HepG2 (cell line): ENCODE results near the gene BBS9. TPM values are rescaled to one million over a fixed set of nuclear protein-coding genes. Genes with fewer than 3 reads are reported as not detected.

Source experiments
- ATAC-seq: fragments of 200-7000 bp; cut with Tn5 transposase; 3 replicates; pipeline ENCODE4 v1.9.1; 2020; ENCODE audit warnings: mild to moderate bottlenecking, moderate library complexity
- BruUV-seq: library from RNA; stranded (reverse); fragments of 400-500 nt; replicated peaks from 2 replicates; lab custom pipeline; 2021; lab: Mats Ljungman, UMichigan
- CTCF ChIA-PET: fragments of 300-600 bp; formaldehyde crosslinking; extraction: SDS; loops from one replicate; lab custom pipeline; 2021; ENCODE audit warnings: low total read pairs, inconsistent platforms, low intra/inter-chr PET ratio; lab: Yijun Ruan, JAX
- POLR2A ChIA-PET: fragments of 350-600 bp; sonication (Branson Sonifier 250); formaldehyde crosslinking; loops from one replicate; lab custom pipeline; 2020; ENCODE audit warnings: antibody characterized with exemption, inconsistent platforms; lab: Yijun Ruan, JAX
- DNase-seq: peaks from one replicate; pipeline ENCODE4 v3.0.0-alpha.2; 2015; ENCODE audit warnings: low spot score
- FAIRE-seq: peaks from 3 replicates; lab custom pipeline; 2011; peaks lifted over from hg19 to GRCh38; lab: Jason Lieb, UNC
- H2AFZ ChIP-seq: one replicate; pipeline ENCODE4 v1.6.1; 2011; ENCODE audit warnings: low read length, inconsistent platforms
- H3K27ac ChIP-seq: fragments of 300-600 bp; 3 replicates; pipeline ENCODE4 v1.8.0; 2011; ENCODE audit warnings: mixed run types, mild to moderate bottlenecking, mixed read lengths, low read length, inconsistent platforms; ENCODE audit not compliant: insufficient read depth; ENCODE audit errors: extremely low read length
- H3K27me3 ChIP-seq, 2 experiments: fragments of 200-600 bp in 1 of 2; 2 replicates in 1 of 2; 3 replicates in 1 of 2; pipeline versions ENCODE4 v1.6.0 to v1.8.0; 2011; ENCODE audit warnings: low read length in 2 of 2, mild to moderate bottlenecking in 2 of 2, moderate library complexity in 2 of 2, inconsistent platforms in 1 of 2; ENCODE audit not compliant: insufficient read depth in 2 of 2, control insufficient read depth in 1 of 2
- H3K36me3 ChIP-seq, 2 experiments: fragments of 200-600 bp in 1 of 2; replicated peaks in 1 of 2; 2 replicates in 1 of 2; 3 replicates in 1 of 2; pipeline versions ENCODE4 v1.5.1 to v1.8.0; 2011; ENCODE audit warnings: low read length in 2 of 2, inconsistent platforms in 1 of 2; ENCODE audit not compliant: insufficient read depth in 2 of 2, control insufficient read depth in 1 of 2
- H3K4me1 ChIP-seq: 2 replicates; pipeline ENCODE4 v1.5.1; 2012; ENCODE audit warnings: low read length, inconsistent platforms; ENCODE audit not compliant: insufficient read depth
- H3K4me2 ChIP-seq: 2 replicates; pipeline ENCODE4 v1.6.0; 2011; ENCODE audit warnings: low read depth, low read length, inconsistent platforms
- H3K4me3 ChIP-seq, 3 experiments: fragments of 200-600 bp in 1 of 3; sonication (generic), shearing (Covaris generic) in 1 of 3; replicated peaks in 1 of 3; 2 replicates each; pipeline ENCODE4 v1.5.1; 2011 to 2016; ENCODE audit warnings: low read length in 3 of 3, inconsistent platforms in 2 of 3, low read depth in 2 of 3, mild to moderate bottlenecking in 2 of 3, control low read depth in 1 of 3, mixed read lengths in 1 of 3; ENCODE audit not compliant: insufficient read depth in 1 of 3
- H3K79me2 ChIP-seq: one replicate; pipeline ENCODE4 v1.6.1; 2011; ENCODE audit warnings: low read length, inconsistent platforms; ENCODE audit not compliant: insufficient read depth
- H3K9ac ChIP-seq: 2 replicates; pipeline ENCODE4 v1.6.0; 2011; ENCODE audit warnings: mild to moderate bottlenecking, low read depth, low read length, inconsistent platforms; ENCODE audit not compliant: insufficient read depth
- H3K9me3 ChIP-seq: 2 replicates; pipeline ENCODE4 v1.5.1; 2012; ENCODE audit warnings: mild to moderate bottlenecking, low read length
- H4K20me1 ChIP-seq: 2 replicates; pipeline ENCODE4 v1.6.0; 2011; ENCODE audit warnings: inconsistent platforms, mild to moderate bottlenecking, low read length, moderate library complexity; ENCODE audit not compliant: insufficient read depth
- BCLAF1 ChIP-seq: fragments of 450-650 bp; IDR thresholded peaks from 2 replicates; pipeline ENCODE4 v1.6.1; 2017; ENCODE audit warnings: mild to moderate bottlenecking
- CAMTA2 ChIP-seq: sonication (generic); formaldehyde crosslinking; IDR thresholded peaks from 2 replicates; pipeline ENCODE4 v1.4.0; 2020; ENCODE audit warnings: mild to moderate bottlenecking, missing genetic modification reagents, borderline replicate concordance
- KLF15 ChIP-seq: sonication (generic); formaldehyde crosslinking; IDR thresholded peaks from 2 replicates; pipeline ENCODE4 v1.8.1; 2023; ENCODE audit warnings: borderline replicate concordance, mild to moderate bottlenecking, inconsistent platforms, missing genetic modification reagents, mixed read lengths
- KMT2B ChIP-seq: IDR thresholded peaks from 2 replicates; pipeline ENCODE4 v1.6.1; 2016; ENCODE audit warnings: missing genetic modification reagents, missing compliant biosample characterization
- NFE2L2 ChIP-seq: fragments of 150-350 bp; IDR thresholded peaks from 2 replicates; pipeline ENCODE4 v1.6.1; 2014; ENCODE audit warnings: low read length
- YEATS4 ChIP-seq: sonication (generic); formaldehyde crosslinking; IDR thresholded peaks from 2 replicates; pipeline ENCODE4 v1.4.0; 2020; ENCODE audit warnings: missing genetic modification reagents, borderline replicate concordance
- ZFX ChIP-seq: sonication (generic); formaldehyde crosslinking; IDR thresholded peaks from 2 replicates; pipeline ENCODE4 v1.4.0; 2020; ENCODE audit warnings: mild to moderate bottlenecking, low read depth, missing genetic modification reagents, moderate library complexity
- ZMYM4 ChIP-seq: sonication (generic); formaldehyde crosslinking; IDR thresholded peaks from 2 replicates; pipeline ENCODE4 v1.8.1; 2023; ENCODE audit warnings: mild to moderate bottlenecking, missing genetic modification reagents
- ZNF282 ChIP-seq: fragments of 450-650 bp; IDR thresholded peaks from 2 replicates; pipeline ENCODE4 v1.6.1; 2018; ENCODE audit not compliant: partially characterized antibody
- ZNF318 ChIP-seq: sonication (generic); formaldehyde crosslinking; IDR thresholded peaks from 2 replicates; pipeline ENCODE4 v1.4.0; 2020; ENCODE audit warnings: mild to moderate bottlenecking, missing genetic modification reagents
- ZNF549 ChIP-seq: sonication (generic); formaldehyde crosslinking; IDR thresholded peaks from 2 replicates; pipeline ENCODE4 v1.5.0; 2020; ENCODE audit warnings: missing genetic modification reagents
- ZNF724P ChIP-seq: sonication (generic); formaldehyde crosslinking; IDR thresholded peaks from 2 replicates; pipeline ENCODE4 v1.8.0; 2022; ENCODE audit warnings: missing genetic modification reagents, borderline replicate concordance
- WGBS: methylation state at CpG from one replicate; pipeline ENCODE4 v1.1.6; 2017; ENCODE audit warnings: low lambda C conversion rate; 5-methylcytosine and 5-hydroxymethylcytosine counted together
- in situ Hi-C: cut with HindIII; loops from 2 replicates; pipeline ENCODE4 v1.10.0; 2017; ENCODE audit warnings: low pct_unique_long_range_greater_than_20kb; ENCODE audit not compliant: extremely low pct_ligation_motif_present
- intact Hi-C: fragments of 100-400 bp; cut with micrococcal nuclease; formaldehyde crosslinking; loops from one replicate; pipeline ENCODE4 v1.10.0; 2022; ENCODE audit not compliant: unreplicated experiment
- polyA plus RNA-seq, 8 experiments: library from polyadenylated mRNA; depleted of rRNA in 3 of 8; stranded (reverse) in 7 of 8; unstranded in 1 of 8; fragments of >200 nt; fragmentation: Illumina TruSeq in 4 of 8; extraction: Trizol in 4 of 8; gene quantifications; 2 replicates each; pipeline versions ENCODE4 v1.2.1 to v1.2.3, GENCODE V29; 2011 to 2016; ENCODE audit warnings: low read depth in 4 of 8, missing spikeins in 1 of 8, mixed read lengths in 1 of 8; ENCODE audit not compliant: insufficient read depth in 1 of 8
- total RNA-seq, 5 experiments: library from RNA; depleted of rRNA; stranded (reverse); fragments of >200 nt; fragmentation: Illumina TruSeq; extraction: Trizol; gene quantifications; 2 replicates each; pipeline ENCODE4 v1.2.3, GENCODE V29; 2016; ENCODE audit warnings: low read depth in 1 of 5

The BBS9 gene
- total and polyA plus RNA-seq, 2 of the 13 experiments (the other 11 are each of a cell fraction or from before 2014, with no cell fraction given) = 5.1 to 7.8 TPM

GRCh38 chr7:33511778-33512177 lies 382.4 kb downstream of the BBS9 start (continued):
- TF ChIP-seq ZNF318 (CRISPR knock-in tag) (no peak), ZFX (CRISPR knock-in tag) (no peak)

GRCh38 chr7:33516568-33516967 lies 387.2 kb downstream of the BBS9 start:
- TF ChIP-seq KMT2B (CRISPR knock-in tag) = no peak
- no peak for TF ChIP-seq ZNF549 (CRISPR knock-in tag)
- no peak for TF ChIP-seq ZNF724P (CRISPR knock-in tag)
- TF ChIP-seq BCLAF1 = no peak
- TF ChIP-seq ZMYM4 (CRISPR knock-in tag) = no peak
- no peak for TF ChIP-seq KLF15 (CRISPR knock-in tag)
- no peak for TF ChIP-seq YEATS4 (CRISPR knock-in tag)
- no peak for TF ChIP-seq ZNF282
- TF ChIP-seq NFE2L2 = no peak
- no peak for TF ChIP-seq CAMTA2 (CRISPR knock-in tag)

More at GRCh38 chr7:33516568-33516967, 387.2 kb downstream of the BBS9 start:
- Histone ChIP-seq H3K79me2 (no peaks in the 10 kb centered on the region), H4K20me1 (no peaks in the 10 kb centered on the region), H3K9ac (no peak overlapping the region), H3K4me3 (no peak overlapping the region), H3K9me3 (no peaks in the 10 kb centered on the region), H3K4me2 (no peak overlapping the region), H3K27ac (no peak overlapping the region), H2AFZ (no peak overlapping the region), H3K4me1 (no peaks in the 10 kb centered on the region), H3K27me3 (no peaks in the 10 kb centered on the region), H3K36me3 (no peaks in the 10 kb centered on the region)
- ATAC-seq (no peak), DNase-seq (no peak), FAIRE-seq (no peak)
- POLR2A ChIA-PET = no interaction called here
- BruUV-seq = no TSS peak
- 9% methylated on average over 1 of the region's 1 CpG for WGBS
- in situ Hi-C loops = no loop called here
- CTCF ChIA-PET = no interaction called here
- intact Hi-C loops = no loop called here
